Measurements from ENCODE around the gene CDHR3.

DNA sequence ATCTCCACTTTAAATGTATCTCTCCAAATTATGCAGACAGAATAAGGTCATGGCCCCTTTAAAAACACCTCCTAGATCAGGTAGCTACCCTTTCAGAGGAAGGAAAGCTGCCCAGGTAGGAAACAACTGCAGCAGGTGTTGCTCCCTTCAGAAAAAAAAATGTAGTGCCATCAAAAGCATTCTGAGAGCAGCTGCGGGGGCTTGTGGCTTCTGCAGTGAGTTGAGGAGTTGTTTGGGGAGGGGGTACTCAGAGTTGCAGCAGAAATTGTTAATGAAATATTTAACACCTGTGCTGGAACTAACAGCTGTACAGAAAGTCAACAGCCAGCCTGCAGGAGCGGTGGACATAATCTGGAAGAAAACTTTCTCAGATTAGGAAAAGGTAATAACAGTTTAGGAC, 24.0 kb downstream of the CDHR3 start:
- no peak for TF ChIP-seq POLR2A (IDR thresholded peaks at IDR 0.05)
- TF ChIP-seq, protein P1, sequence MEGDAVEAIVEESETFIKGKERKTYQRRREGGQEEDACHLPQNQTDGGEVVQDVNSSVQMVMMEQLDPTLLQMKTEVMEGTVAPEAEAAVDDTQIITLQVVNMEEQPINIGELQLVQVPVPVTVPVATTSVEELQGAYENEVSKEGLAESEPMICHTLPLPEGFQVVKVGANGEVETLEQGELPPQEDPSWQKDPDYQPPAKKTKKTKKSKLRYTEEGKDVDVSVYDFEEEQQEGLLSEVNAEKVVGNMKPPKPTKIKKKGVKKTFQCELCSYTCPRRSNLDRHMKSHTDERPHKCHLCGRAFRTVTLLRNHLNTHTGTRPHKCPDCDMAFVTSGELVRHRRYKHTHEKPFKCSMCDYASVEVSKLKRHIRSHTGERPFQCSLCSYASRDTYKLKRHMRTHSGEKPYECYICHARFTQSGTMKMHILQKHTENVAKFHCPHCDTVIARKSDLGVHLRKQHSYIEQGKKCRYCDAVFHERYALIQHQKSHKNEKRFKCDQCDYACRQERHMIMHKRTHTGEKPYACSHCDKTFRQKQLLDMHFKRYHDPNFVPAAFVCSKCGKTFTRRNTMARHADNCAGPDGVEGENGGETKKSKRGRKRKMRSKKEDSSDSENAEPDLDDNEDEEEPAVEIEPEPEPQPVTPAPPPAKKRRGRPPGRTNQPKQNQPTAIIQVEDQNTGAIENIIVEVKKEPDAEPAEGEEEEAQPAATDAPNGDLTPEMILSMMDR (IDR thresholded peaks at IDR 0.05), result no peak
